H1 (cell line): ENCODE measurements around the gene COL1A1. TPM values are rescaled to one million over a fixed set of nuclear protein-coding genes. Genes with fewer than 3 reads are reported as not detected.

Experiments
- CTCF ChIA-PET: fragments of 300-600 bp; sonication (Branson Sonifier 250); formaldehyde crosslinking; loops from one replicate; lab custom pipeline; 2021; ENCODE audit not compliant: partially characterized antibody; lab: Charles Lee
- POLR2A ChIA-PET: fragments of 300-600 bp; sonication (Branson Sonifier 250); formaldehyde crosslinking; loops from one replicate; lab custom pipeline; 2021; ENCODE audit warnings: inconsistent platforms; ENCODE audit not compliant: partially characterized antibody; lab: Charles Lee
- DNase-seq, 2 experiments: peaks; one replicate each; pipeline versions ENCODE4 v3.0.0 to v3.0.0-alpha.2; 2010 to 2022; ENCODE audit warnings: low spot score in 2 of 2, low read depth in 1 of 2, mixed read lengths in 1 of 2
- FAIRE-seq: peaks from 2 replicates; lab custom pipeline; 2011; peaks lifted over from hg19 to GRCh38; lab: Jason Lieb, UNC
- H2AFZ ChIP-seq: 2 replicates; pipeline ENCODE4 v1.8.1; 2012; ENCODE audit warnings: low read length, inconsistent platforms
- H2AK5ac ChIP-seq: 2 replicates; pipeline ENCODE4 v1.6.1; 2013; ENCODE audit warnings: low read depth, low read length
- H2BK120ac ChIP-seq: replicated peaks from 2 replicates; pipeline ENCODE3; 2013; ENCODE audit warnings: low read depth, low read length, inconsistent platforms
- H2BK12ac ChIP-seq: 2 replicates; pipeline ENCODE4 v1.6.1; 2013; ENCODE audit warnings: low read depth, low read length
- H2BK15ac ChIP-seq: 2 replicates; pipeline ENCODE4 v1.6.1; 2013; ENCODE audit warnings: low read length
- H2BK20ac ChIP-seq: 2 replicates; pipeline ENCODE4 v1.6.1; 2013; ENCODE audit warnings: low read length
- H2BK5ac ChIP-seq: 2 replicates; pipeline ENCODE4 v1.6.1; 2013; ENCODE audit warnings: low read depth, low read length
- H3K14ac ChIP-seq: 2 replicates; pipeline ENCODE4 v1.6.1; 2013; ENCODE audit warnings: inconsistent platforms; ENCODE audit not compliant: insufficient read length
- H3K18ac ChIP-seq: 2 replicates; pipeline ENCODE4 v1.6.1; 2013; ENCODE audit warnings: low read length; ENCODE audit errors: extremely low read depth
- H3K23ac ChIP-seq: 2 replicates; pipeline ENCODE4 v1.6.1; 2013; ENCODE audit warnings: inconsistent platforms; ENCODE audit not compliant: insufficient read length
- H3K23me2 ChIP-seq: 2 replicates; pipeline ENCODE4 v1.6.1; 2013; ENCODE audit warnings: low read depth, low read length
- H3K27ac ChIP-seq: 2 replicates; pipeline ENCODE4 v1.6.1; 2011; ENCODE audit warnings: low read depth, low read length, inconsistent platforms
- H3K27me3 ChIP-seq, 4 experiments: replicated peaks in 1 of 4; 1 replicate in 1 of 4; 2 replicates in 3 of 4; pipeline versions ENCODE4 v1.6.1 to v1.8.1; 2011 to 2013; ENCODE audit warnings: low read length in 3 of 4, mild to moderate bottlenecking in 3 of 4, inconsistent platforms in 2 of 4, mixed read lengths in 2 of 4, moderate library complexity in 1 of 4; ENCODE audit not compliant: control insufficient read depth in 3 of 4, insufficient read depth in 3 of 4; ENCODE audit errors: extremely low read depth in 1 of 4
- H3K36me3 ChIP-seq, 4 experiments: 2 replicates each; pipeline versions ENCODE4 v1.6.1 to v1.8.1; 2011 to 2013; ENCODE audit warnings: mild to moderate bottlenecking in 4 of 4, low read length in 3 of 4, moderate library complexity in 2 of 4, control low read depth in 1 of 4, inconsistent platforms in 1 of 4; ENCODE audit not compliant: insufficient read depth in 4 of 4, control insufficient read depth in 2 of 4
- H3K4ac ChIP-seq: replicated peaks from 2 replicates; pipeline ENCODE3; 2013; ENCODE audit warnings: low read length, low read depth, mixed read lengths, inconsistent platforms; ENCODE audit not compliant: insufficient read length
- H3K4me1 ChIP-seq, 4 experiments: replicated peaks in 1 of 4; 1 replicate in 1 of 4; 2 replicates in 3 of 4; pipeline versions ENCODE4 v1.6.1 to v1.8.1; 2011 to 2013; ENCODE audit warnings: low read length in 3 of 4, inconsistent platforms in 2 of 4, mixed read lengths in 1 of 4; ENCODE audit not compliant: insufficient read depth in 4 of 4, control insufficient read depth in 3 of 4
- H3K4me2 ChIP-seq, 2 experiments: 2 replicates each; pipeline versions ENCODE4 v1.6.1 to v1.8.1; 2011 to 2013; ENCODE audit warnings: low read depth in 2 of 2, low read length in 2 of 2, control low read depth in 1 of 2, inconsistent platforms in 1 of 2, mild to moderate bottlenecking in 1 of 2; ENCODE audit not compliant: insufficient read depth in 1 of 2
- H3K4me3 ChIP-seq, 4 experiments: fragments of 200-600, 300-600 bp in 1 of 4; sonication (generic), shearing (Covaris generic), sonication (Bioruptor Twin) in 1 of 4; 2 replicates each; pipeline versions ENCODE4 v1.5.1 to v1.8.1; 2011 to 2016; ENCODE audit warnings: low read length in 4 of 4, low read depth in 3 of 4, control low read depth in 2 of 4, inconsistent platforms in 2 of 4, mild to moderate bottlenecking in 2 of 4, mixed read lengths in 1 of 4, moderate library complexity in 1 of 4; ENCODE audit not compliant: insufficient read depth in 2 of 4; ENCODE audit errors: extremely low read depth in 1 of 4
- H3K56ac ChIP-seq: replicated peaks from 2 replicates; pipeline ENCODE3; 2013; ENCODE audit warnings: low read depth, mild to moderate bottlenecking, mixed read lengths, low read length, inconsistent platforms; ENCODE audit not compliant: insufficient read length
- H3K79me1 ChIP-seq: 2 replicates; pipeline ENCODE4 v1.6.1; 2013; ENCODE audit warnings: low read depth, low read length, control low read depth
- H3K79me2 ChIP-seq, 2 experiments: 2 replicates each; pipeline versions ENCODE4 v1.6.1 to v1.8.1; 2012 to 2013; ENCODE audit warnings: low read length in 2 of 2, mild to moderate bottlenecking in 2 of 2, inconsistent platforms in 1 of 2; ENCODE audit not compliant: insufficient read depth in 2 of 2, control insufficient read depth in 1 of 2
- H3K9ac ChIP-seq, 4 experiments: replicated peaks in 1 of 4; 1 replicate in 1 of 4; 2 replicates in 3 of 4; pipeline versions ENCODE4 v1.6.1 to v1.8.1; 2011 to 2013; ENCODE audit warnings: low read depth in 3 of 4, low read length in 3 of 4, control low read depth in 2 of 4, mild to moderate bottlenecking in 2 of 4, moderate library complexity in 2 of 4, inconsistent platforms in 1 of 4; ENCODE audit errors: extremely low read depth in 1 of 4
- H3K9me3 ChIP-seq, 2 experiments: 2 replicates each; pipeline versions ENCODE4 v1.6.1 to v1.8.1; 2012 to 2013; ENCODE audit warnings: mild to moderate bottlenecking in 2 of 2, moderate library complexity in 2 of 2, control low read depth in 1 of 2, inconsistent platforms in 1 of 2, low read depth in 1 of 2, low read length in 1 of 2, mixed read lengths in 1 of 2; ENCODE audit not compliant: insufficient read depth in 2 of 2
- H4K20me1 ChIP-seq, 2 experiments: replicated peaks in 1 of 2; 2 replicates each; pipeline versions ENCODE3 to v1.8.1; 2011 to 2013; ENCODE audit warnings: inconsistent platforms in 2 of 2, low read length in 2 of 2, mild to moderate bottlenecking in 1 of 2; ENCODE audit not compliant: insufficient read depth in 2 of 2, control insufficient read depth in 1 of 2
- H4K5ac ChIP-seq: 2 replicates; pipeline ENCODE4 v1.6.1; 2013; ENCODE audit warnings: low read length, low read depth, mixed read lengths, inconsistent platforms; ENCODE audit not compliant: insufficient read length
- H4K8ac ChIP-seq: 2 replicates; pipeline ENCODE4 v1.8.0; 2013; ENCODE audit warnings: mild to moderate bottlenecking, moderate library complexity, low read length, inconsistent platforms; ENCODE audit not compliant: insufficient read depth; ENCODE audit errors: extremely low read depth
- H4K91ac ChIP-seq: replicated peaks from 2 replicates; pipeline ENCODE3; 2013; ENCODE audit warnings: low read length, mixed read lengths, inconsistent platforms; ENCODE audit not compliant: insufficient read length
- BACH1 ChIP-seq: IDR thresholded peaks from 2 replicates; pipeline ENCODE4 v1.6.1; 2012; ENCODE audit warnings: low read length, improper control_type of control experiment
- NRF1 ChIP-seq: IDR thresholded peaks from 2 replicates; pipeline ENCODE4 v1.6.1; 2011; ENCODE audit warnings: mild to moderate bottlenecking, low read depth, low read length, improper control_type of control experiment
- PHF8 ChIP-seq: fragments of 200-600 bp; sonication (generic); conservative IDR thresholded peaks from 2 replicates; pipeline ENCODE4 v1.7.1; 2012; ENCODE audit warnings: low read depth, mild to moderate bottlenecking, inconsistent platforms, low read length, moderate library complexity
- SIN3A ChIP-seq, 2 experiments: IDR thresholded peaks in 1 of 2; conservative IDR thresholded peaks in 1 of 2; 2 replicates each; pipeline ENCODE4 v1.6.1; 2011 to 2012; ENCODE audit warnings: low read length in 2 of 2, improper control_type of control experiment in 1 of 2, low read depth in 1 of 2, mild to moderate bottlenecking in 1 of 2
- TAF7 ChIP-seq: optimal IDR thresholded peaks from 2 replicates; pipeline ENCODE3; 2011; ENCODE audit warnings: low read depth, mild to moderate bottlenecking, inconsistent platforms, low read length, moderate library complexity, borderline replicate concordance
- ZNF274 ChIP-seq: IDR thresholded peaks from 2 replicates; pipeline ENCODE4 v1.7.0; 2012; ENCODE audit warnings: low read length, borderline replicate concordance; ENCODE audit errors: extremely low read depth
- WGBS, 2 experiments: shearing (Covaris generic) in 1 of 2; methylation state at CpG; one replicate each; pipeline versions ENCODE4 v1.1.6 to v1.1.7; 2013 to 2015; ENCODE audit warnings: low lambda C conversion rate in 2 of 2, mixed read lengths in 2 of 2, inconsistent platforms in 1 of 2, low coverage in 1 of 2, missing lambda C conversion rate in 1 of 2; ENCODE audit not compliant: insufficient replicate concordance in 2 of 2, insufficient coverage in 1 of 2, insufficient read length in 1 of 2; ENCODE audit errors: extremely low coverage in 1 of 2, missing lambda C conversion rate in 1 of 2; 5-methylcytosine and 5-hydroxymethylcytosine counted together
- polyA plus RNA-seq, 7 experiments: library from polyadenylated mRNA; depleted of rRNA in 3 of 7; stranded (reverse) in 5 of 7; unstranded in 2 of 7; fragments of >200 nt in 5 of 7; fragments of 200-250 nt in 2 of 7; gene quantifications; 1 replicate in 5 of 7; 2 replicates in 1 of 7; 4 replicates in 1 of 7; pipeline versions ENCODE4 v1.2.1 to v1.2.3, GENCODE V29; 2011 to 2013; ENCODE audit warnings: missing spikeins in 2 of 7, mixed read lengths in 2 of 7
- total RNA-seq: library from RNA; stranded (reverse); fragmentation: NEBNext Ultra II Directional; extraction: Animal tissue kit (Norgen Biotek cat#: 25700); gene quantifications from 2 replicates; pipeline ENCODE4 v1.2.1, GENCODE V29; 2021
- TF ChIP-seq, protein P1 (sequence below): IDR thresholded peaks from 2 replicates; pipeline ENCODE4 v1.6.1; 2012; ENCODE audit warnings: low read length, inconsistent platforms

The COL1A1 gene
- total and polyA plus RNA-seq, 2 of the 8 experiments (the other 6 are each of a cell fraction or from before 2014, with no cell fraction given) = 14.1 to 80.4 TPM

DNA sequence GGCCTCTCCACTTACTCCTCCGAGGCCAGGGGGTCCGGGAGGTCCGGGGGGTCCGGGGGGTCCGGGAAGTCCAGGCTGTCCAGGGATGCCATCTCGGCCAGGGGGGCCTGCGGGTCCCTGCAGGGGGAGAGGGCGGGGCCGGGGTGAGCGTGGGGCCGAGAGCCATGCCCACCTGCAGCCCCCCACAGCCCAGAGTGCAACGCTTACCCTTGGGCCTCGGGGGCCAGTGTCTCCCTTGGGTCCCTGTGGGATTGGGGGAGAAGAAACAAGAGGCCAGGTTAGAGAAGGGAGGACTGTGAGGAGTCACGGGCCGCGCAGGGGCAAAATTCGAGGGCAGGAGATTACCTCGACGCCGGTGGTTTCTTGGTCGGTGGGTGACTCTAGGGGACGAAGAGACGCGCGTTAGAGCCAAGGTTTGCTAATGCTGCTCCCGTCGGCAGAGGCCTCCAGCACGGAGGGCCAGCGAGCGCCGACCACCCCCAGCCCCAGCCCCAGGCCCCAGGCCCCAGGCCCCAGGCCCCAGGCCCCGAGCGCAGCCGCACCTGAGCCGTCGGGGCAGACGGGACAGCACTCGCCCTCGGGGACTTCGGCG is 2.1 kb downstream of the COL1A1 start:
- peaks cover 11% of the 10 kb centered on the region; the same call in 1 of the 2 replicates for H3K23me2 ChIP-seq
- POLR2A ChIA-PET = interaction anchor here (0.8 to 3.4 kb wide), 8 partner anchors 12 to 163 kb away, joined by 3 to 22 read pairs (median 6); partner anchors contain the start of gene TMEM92
- H2BK20ac ChIP-seq = no peak overlapping the region
- H3K4me1 ChIP-seq = peaks cover 0 to 5% (median 1%) of the 10 kb centered on the region in 4 experiments; a peak in 4 of 7 replicates
- no peak overlapping the region for H2BK5ac ChIP-seq
- no peak overlapping the region for H3K14ac ChIP-seq
- no peak overlapping the region for H2AFZ ChIP-seq
- H3K56ac ChIP-seq = no peak overlapping the region
- H3K4me2 ChIP-seq = peak overlapping the region; percentile 64 to 88
- H3K27ac ChIP-seq = no peak overlapping the region
- H4K91ac ChIP-seq = no peak overlapping the region
- H3K9ac ChIP-seq = no peak overlapping the region
- no peak for TF ChIP-seq ZNF274
- no peak for TF ChIP-seq TAF7
- TF ChIP-seq PHF8 = no peak
- TF ChIP-seq BACH1 = no peak
- TF ChIP-seq SIN3A (conservative IDR thresholded peaks at IDR 0.05 in 1 of 2, IDR thresholded peaks at IDR 0.05 in 1 of 2; ENCODE audit: low read depth in 1 of 2, low read length in 2 of 2) = no peak
- TF ChIP-seq, protein P1, sequence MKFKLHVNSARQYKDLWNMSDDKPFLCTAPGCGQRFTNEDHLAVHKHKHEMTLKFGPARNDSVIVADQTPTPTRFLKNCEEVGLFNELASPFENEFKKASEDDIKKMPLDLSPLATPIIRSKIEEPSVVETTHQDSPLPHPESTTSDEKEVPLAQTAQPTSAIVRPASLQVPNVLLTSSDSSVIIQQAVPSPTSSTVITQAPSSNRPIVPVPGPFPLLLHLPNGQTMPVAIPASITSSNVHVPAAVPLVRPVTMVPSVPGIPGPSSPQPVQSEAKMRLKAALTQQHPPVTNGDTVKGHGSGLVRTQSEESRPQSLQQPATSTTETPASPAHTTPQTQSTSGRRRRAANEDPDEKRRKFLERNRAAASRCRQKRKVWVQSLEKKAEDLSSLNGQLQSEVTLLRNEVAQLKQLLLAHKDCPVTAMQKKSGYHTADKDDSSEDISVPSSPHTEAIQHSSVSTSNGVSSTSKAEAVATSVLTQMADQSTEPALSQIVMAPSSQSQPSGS = no peak
- TF ChIP-seq NRF1 = no peak
- TF ChIP-seq, all 59 proteins: peak for 0
- no peaks in the 10 kb centered on the region for H3K79me1 ChIP-seq
- H3K23ac ChIP-seq = no peak overlapping the region
- H4K5ac ChIP-seq = no peak overlapping the region
- H3K18ac ChIP-seq = no peak overlapping the region
- H3K4ac ChIP-seq = no peak overlapping the region
- CTCF ChIA-PET = interaction anchor here (1.0 to 24.4 kb wide), 23 partner anchors 15 to 280 kb away, joined by 3 to 1349 read pairs (median 8); partner anchors contain the start of genes SGCA and TMEM92
- H4K8ac ChIP-seq = peak overlapping the region; percentile 15; the same call in 1 of the 2 replicates
- H2BK120ac ChIP-seq = no peak overlapping the region
- no peak overlapping the region for H2BK15ac ChIP-seq
- H3K27me3 ChIP-seq = peaks cover 0 to 18% (median 10%) of the 10 kb centered on the region in 4 experiments; a peak in 5 of 7 replicates
- H3K36me3 ChIP-seq = peaks cover 11 to 40% (median 21%) of the 10 kb centered on the region in 4 experiments
- H2BK12ac ChIP-seq = no peak overlapping the region
- DNase-seq = no peak
- FAIRE-seq = no peak
- no peaks in the 10 kb centered on the region for H3K79me2 ChIP-seq
- no peak overlapping the region for H2AK5ac ChIP-seq
- peaks cover 0 to 4% of the 10 kb centered on the region in 2 experiments for H4K20me1 ChIP-seq
- H3K4me3 ChIP-seq = peak overlapping the region; percentile 49 to 72 (median 60)
- no peaks in the 10 kb centered on the region for H3K9me3 ChIP-seq
- 30% methylated on average over 17 of the region's 41 CpGs; no CpG with 5 or more reads in 1 of the 2 experiments for WGBS, 2 experiments
